ENCODE results near the gene SLC25A47.

- TF ChIP-seq CTCF (IDR thresholded peaks at IDR 0.05; ENCODE audit: low read depth, low read length, poor library complexity, severe bottlenecking) (no peak), EZH2phosphoT487 (IDR thresholded peaks at IDR 0.05; ENCODE audit: borderline replicate concordance, low read length) (no peak)
Observed at GRCh38 chr14:100376751-100377171, 53.6 kb downstream of the SLC25A47 start.
